Fibroblast of lung (primary cell): ENCODE results near the gene FZD4.

Experiments used
- CTCF ChIP-seq, 2 donors: IDR thresholded peaks in 1 of 2; conservative IDR thresholded peaks in 1 of 2; 1 replicate in 1 of 2; 2 replicates in 1 of 2; pipeline ENCODE4 v1.5.1; 2011 to 2012; ENCODE audit warnings: low read length in 2 of 2, control low read depth in 1 of 2, inconsistent platforms in 1 of 2, low read depth in 1 of 2, mild to moderate bottlenecking in 1 of 2
- EZH2 ChIP-seq: IDR thresholded peaks from 2 replicates; pipeline ENCODE4 v1.5.1; 2012; ENCODE audit warnings: low read length, control low read depth, mild to moderate bottlenecking; ENCODE audit errors: missing control alignments

DNA sequence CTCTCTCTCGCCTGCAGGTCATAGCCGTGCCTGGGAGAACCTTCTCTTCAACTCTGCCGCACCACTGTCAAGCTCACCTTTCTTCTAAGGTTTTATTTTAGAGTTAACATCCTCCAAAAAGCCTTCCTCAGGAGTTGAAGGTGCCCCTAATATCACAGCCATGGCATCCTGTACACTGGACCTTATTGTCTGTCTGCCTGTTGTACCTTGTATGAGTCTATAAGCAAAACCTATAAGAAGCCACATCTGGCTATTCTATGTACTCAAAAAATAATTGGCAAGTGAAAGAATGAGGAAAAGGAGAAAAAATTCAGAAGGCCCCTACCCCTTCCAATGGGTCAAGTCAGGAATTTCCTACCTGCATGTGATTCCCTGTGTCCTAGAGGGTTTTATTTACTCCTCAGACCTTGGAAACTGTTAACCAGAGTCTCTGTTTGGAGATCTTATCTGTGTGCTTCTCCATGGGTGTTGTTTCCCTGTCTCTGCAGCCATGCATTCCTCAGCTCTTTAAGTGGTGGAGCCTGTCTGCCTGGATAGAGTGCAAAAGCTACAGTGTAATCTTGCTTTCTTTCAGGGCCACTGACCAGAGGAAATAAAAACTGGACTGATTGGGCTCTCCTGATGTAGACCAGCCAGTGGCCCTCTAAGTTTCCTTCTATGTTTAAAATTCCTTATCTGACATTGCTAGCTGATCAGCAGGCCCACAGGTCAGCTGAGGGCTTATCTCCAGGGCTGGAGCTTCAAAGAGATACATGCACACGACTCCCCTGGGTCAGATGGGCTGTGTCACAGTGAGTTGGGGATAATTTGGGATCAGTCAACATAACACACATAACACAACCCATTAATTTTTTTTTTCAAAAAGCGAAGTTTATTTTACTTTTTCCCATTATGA, 44.9 kb upstream of the FZD4 start:
- TF ChIP-seq CTCF (conservative IDR thresholded peaks at IDR 0.05 in 1 of 2, IDR thresholded peaks at IDR 0.05 in 1 of 2; ENCODE audit: low read depth in 1 of 2, low read length in 2 of 2): no peak
- TF ChIP-seq EZH2: no peak
